Measurements from ENCODE around the gene ALCAM.

Gene ALCAM

DNA sequence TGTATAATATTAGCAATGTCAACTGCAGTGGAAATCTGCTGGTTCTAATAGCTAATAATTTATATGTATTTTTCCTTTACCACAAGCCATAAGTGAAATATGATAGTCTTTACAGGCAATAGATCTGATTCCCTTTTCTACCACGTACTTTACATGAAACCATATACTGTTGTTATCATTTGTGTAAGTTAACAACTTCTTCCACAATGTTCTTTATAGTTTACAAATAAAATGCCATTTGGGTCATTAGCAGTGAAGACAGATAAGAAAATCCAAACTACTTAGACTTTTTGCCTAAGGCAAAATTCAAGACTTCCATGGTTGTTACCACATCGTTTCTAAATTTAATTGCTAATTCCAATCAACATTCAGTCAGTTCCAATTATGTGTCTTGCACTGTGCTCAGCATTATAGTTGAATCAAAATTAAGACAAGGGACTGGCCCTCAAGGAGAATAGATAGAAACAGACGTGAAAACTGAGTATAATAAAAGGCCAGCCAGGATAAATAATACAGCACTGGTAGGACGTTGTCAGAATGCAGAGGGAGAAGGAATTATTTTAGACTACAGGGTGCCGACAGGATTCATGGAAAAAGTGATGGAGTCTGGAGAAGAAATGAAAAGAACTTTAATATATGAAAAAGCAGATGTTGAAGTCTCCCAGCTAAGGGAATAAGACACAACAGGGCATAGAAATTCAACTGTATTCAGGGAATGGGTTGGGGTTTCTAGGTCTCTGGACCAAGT, 249.8 kb downstream of the ALCAM start:
- H3K4me3 ChIP-seq (ENCODE audit: control insufficient read depth, low read depth, low read length): no peak overlapping the region
- DNase-seq (ENCODE audit: low read depth): no peak
- TF ChIP-seq, protein P1, sequence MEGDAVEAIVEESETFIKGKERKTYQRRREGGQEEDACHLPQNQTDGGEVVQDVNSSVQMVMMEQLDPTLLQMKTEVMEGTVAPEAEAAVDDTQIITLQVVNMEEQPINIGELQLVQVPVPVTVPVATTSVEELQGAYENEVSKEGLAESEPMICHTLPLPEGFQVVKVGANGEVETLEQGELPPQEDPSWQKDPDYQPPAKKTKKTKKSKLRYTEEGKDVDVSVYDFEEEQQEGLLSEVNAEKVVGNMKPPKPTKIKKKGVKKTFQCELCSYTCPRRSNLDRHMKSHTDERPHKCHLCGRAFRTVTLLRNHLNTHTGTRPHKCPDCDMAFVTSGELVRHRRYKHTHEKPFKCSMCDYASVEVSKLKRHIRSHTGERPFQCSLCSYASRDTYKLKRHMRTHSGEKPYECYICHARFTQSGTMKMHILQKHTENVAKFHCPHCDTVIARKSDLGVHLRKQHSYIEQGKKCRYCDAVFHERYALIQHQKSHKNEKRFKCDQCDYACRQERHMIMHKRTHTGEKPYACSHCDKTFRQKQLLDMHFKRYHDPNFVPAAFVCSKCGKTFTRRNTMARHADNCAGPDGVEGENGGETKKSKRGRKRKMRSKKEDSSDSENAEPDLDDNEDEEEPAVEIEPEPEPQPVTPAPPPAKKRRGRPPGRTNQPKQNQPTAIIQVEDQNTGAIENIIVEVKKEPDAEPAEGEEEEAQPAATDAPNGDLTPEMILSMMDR (conservative IDR thresholded peaks at IDR 0.05; ENCODE audit: control insufficient read depth, insufficient read depth, low read depth, low read length): no peak

DNA sequence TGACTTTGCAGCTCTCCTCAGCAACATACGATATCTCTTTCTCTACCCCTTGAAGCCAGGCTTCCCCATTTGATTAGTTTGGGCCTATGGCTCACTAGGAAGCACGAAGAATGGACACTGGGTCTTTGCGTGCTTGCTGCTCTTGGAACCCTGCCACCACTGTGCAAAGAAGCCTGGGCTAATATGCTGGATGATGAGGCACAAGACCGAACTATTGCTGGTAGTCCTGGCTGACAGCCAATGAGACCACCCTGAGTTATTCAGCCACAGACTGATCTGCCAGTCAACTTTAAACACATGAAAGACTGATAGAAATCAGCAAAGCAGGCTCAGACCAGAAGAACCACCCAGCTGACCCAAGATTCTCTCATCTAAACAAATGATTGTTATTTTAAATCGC, 251.8 kb downstream of the ALCAM start:
- TF ChIP-seq, protein P1 (conservative IDR thresholded peaks at IDR 0.05; ENCODE audit: control insufficient read depth, insufficient read depth, low read depth, low read length): no peak
- H3K4me3 ChIP-seq (ENCODE audit: control insufficient read depth, low read depth, low read length): no peak overlapping the region
- no peak for DNase-seq (ENCODE audit: low read depth)

DNA sequence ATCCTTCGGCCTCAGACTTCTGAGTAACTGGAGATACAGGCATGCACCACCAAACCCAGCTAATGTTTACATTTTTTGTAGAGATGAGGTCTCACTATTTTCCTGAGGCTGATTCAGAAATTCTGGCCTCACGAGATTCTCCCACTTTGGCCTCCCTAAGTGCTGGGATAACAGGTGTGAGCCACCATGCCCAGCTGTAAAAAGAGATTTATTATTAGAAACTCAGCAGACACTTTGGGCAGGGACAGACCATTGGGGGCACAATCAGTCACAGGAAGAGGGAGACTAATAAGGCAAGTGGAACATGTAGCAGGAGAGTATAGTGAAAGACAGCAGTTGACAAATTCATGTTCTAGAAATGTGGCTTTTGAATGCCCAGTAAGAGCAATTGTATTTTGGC, 252.9 kb downstream of the ALCAM start:
- TF ChIP-seq, protein P1 (conservative IDR thresholded peaks at IDR 0.05; ENCODE audit: control insufficient read depth, insufficient read depth, low read depth, low read length): no peak
- no peak overlapping the region for H3K4me3 ChIP-seq (ENCODE audit: control insufficient read depth, low read depth, low read length)
- no peak for DNase-seq (ENCODE audit: low read depth)

DNA sequence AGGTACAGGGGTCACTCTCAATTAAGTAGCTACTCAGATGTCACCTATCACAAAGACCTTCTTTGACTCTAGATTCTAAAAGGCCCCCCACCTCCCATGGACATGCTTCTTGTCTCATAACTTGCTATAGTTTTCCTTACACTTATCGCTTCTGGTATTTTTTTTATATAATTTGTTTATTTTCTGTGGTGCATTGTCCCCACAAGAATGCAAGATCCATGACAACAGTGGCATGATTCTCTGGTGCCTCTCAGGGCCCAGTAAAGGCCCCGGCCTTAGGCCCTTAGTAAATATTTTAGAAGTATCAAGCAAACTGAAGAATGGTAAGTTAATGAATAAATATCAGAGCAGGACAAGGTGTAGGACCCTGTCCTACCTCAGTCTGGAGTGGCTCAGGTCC, 253.5 kb downstream of the ALCAM start:
- TF ChIP-seq, protein P1 (conservative IDR thresholded peaks at IDR 0.05; ENCODE audit: control insufficient read depth, insufficient read depth, low read depth, low read length): no peak
- H3K4me3 ChIP-seq (ENCODE audit: control insufficient read depth, low read depth, low read length): no peak overlapping the region
- DNase-seq (ENCODE audit: low read depth): no peak

DNA sequence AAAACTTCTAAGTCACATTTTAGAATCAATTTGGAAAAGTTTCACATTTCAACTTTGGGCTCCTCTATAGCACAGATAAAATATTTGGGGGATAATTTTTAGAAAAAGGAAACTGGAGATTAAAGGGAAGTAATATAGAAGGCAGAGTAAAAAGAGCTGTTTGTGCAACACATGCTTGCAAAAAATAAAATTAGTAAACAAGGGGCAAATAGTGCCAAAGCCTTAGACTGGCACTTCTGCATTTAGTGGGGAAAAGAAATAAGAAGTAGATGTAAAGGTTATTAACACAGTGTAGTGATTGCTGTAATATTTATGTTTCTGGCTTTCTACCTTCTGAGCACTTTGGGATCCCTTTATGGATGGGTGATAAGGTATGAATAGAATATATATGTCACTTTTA, 255.5 kb downstream of the ALCAM start:
- TF ChIP-seq, protein P1 (conservative IDR thresholded peaks at IDR 0.05; ENCODE audit: control insufficient read depth, insufficient read depth, low read depth, low read length): no peak
- no peak for DNase-seq (ENCODE audit: low read depth)
- no peak overlapping the region for H3K4me3 ChIP-seq (ENCODE audit: control insufficient read depth, low read depth, low read length)
